Measurements from ENCODE around the gene UTP25.

DNA sequence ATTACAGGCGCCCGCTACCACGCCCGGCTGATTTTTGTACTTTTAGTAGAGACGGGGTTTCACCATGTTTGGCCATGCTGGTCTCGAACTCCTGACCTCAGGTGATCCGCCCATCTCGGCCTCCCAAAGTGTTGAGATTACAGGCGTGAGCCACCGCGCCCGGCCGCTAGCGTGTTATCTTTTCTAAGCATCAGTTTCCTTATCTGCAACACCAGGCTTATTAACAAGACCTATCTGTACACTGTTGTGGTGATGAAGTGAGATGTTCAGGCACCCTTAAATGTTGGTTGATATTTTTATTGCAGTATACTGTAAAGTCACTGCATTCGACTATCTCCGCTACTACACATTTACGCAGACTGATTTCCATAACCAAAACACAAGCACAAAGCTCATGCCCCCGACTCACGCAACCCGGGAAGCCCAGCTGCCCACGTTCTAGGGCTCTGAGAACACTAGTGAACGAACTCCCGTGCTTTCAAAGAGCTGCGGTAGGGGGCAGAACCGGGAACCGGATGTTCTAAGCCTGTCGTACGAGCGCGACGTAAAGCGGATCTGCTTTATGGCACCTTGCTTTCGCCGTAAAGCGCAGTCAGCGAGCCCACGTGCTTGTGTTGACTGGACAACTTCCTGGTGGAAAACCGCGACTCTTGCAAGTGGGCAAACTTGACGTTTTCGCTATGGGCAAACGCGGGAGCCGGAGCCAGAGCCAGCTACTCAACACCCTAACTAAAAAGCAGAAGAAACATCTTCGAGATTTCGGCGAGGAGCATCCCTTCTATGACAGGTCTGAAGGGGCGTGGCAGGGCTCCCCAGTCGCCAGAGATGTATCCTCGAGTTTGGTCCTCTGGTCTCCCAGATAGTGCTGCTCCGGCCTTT, at the start of gene UTP25:
- TF ChIP-seq, protein P1, sequence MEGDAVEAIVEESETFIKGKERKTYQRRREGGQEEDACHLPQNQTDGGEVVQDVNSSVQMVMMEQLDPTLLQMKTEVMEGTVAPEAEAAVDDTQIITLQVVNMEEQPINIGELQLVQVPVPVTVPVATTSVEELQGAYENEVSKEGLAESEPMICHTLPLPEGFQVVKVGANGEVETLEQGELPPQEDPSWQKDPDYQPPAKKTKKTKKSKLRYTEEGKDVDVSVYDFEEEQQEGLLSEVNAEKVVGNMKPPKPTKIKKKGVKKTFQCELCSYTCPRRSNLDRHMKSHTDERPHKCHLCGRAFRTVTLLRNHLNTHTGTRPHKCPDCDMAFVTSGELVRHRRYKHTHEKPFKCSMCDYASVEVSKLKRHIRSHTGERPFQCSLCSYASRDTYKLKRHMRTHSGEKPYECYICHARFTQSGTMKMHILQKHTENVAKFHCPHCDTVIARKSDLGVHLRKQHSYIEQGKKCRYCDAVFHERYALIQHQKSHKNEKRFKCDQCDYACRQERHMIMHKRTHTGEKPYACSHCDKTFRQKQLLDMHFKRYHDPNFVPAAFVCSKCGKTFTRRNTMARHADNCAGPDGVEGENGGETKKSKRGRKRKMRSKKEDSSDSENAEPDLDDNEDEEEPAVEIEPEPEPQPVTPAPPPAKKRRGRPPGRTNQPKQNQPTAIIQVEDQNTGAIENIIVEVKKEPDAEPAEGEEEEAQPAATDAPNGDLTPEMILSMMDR (IDR thresholded peaks at IDR 0.05; ENCODE audit: low read depth, low read length) = peak; percentile 73
- no peak for TF ChIP-seq EZH2phosphoT487 (IDR thresholded peaks at IDR 0.05; ENCODE audit: low read depth)
